ENCODE results near the gene RBMS1.
"Not testable (repeated sequence)": the region's sequence is repeated elsewhere in the genome, so short reads cannot be mapped to it uniquely, and the experiment has no call there.

- TF ChIP-seq POLR2A, CTCF (IDR thresholded peaks at IDR 0.05): not testable (repeated sequence)
Observed at GRCh38 chr2:160488289-160488688, 5.3 kb downstream of the RBMS1 start.

Data from esophagus squamous epithelium (tissue), 4 donors.